ENCODE results near the gene DCBLD1.
"Not testable (repeated sequence)": the region's sequence is repeated elsewhere in the genome, so short reads cannot be mapped to it uniquely, and the experiment has no call there.

The DCBLD1 gene

GRCh38 chr6:117482240-117483003 lies at the start of gene DCBLD1:
Gene DCBLD1, plus strand, starts transcription at chr6:117482674. Its CDS starts 108 bp downstream, at chr6:117482782.
- DNase-seq (ENCODE audit: low read depth in 2 of 2): peak; percentile 32 to 51

DNA sequence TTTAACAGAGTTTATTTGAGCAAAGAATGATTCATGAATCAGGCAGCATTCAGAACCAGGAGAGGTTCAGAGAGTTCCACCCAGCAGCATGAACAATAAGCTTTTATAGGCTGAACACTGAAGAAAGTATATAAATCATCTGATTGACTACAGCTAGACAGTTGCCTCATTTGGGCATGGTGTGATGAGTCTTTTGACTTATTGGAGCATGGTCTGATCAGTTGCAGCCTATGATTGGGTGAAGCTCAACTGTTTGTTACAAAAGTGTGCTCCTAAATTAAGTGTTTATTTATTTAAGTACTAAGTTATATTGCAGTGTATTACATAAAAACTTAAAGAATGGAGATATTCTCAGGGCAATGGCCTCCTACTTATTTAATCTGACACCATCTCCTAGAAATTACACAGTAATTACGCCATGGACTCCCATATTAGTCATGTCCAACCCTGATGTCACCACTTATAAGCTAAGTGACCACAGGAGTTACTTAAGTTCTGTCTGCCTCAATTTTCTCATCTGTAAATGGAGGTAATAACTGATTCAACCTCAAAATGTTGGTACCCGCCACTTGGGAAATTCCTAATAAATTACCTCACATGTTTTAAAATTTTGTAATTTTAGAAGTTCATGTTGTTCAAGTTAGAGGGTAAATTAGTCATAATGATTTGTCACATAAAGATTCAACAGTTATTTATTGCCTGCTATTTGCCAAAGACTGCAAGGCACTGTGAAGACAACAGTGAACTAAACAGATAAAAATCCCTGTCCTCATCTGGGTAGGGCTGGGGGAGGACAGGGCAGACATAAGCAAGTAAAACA lies 41.6 kb upstream of the DCBLD1 start:
- no peak for DNase-seq (ENCODE audit: low read depth in 2 of 2)

- DNase-seq (ENCODE audit: low read depth in 2 of 2): no peak
Observed at GRCh38 chr6:117441824-117442264, 40.6 kb upstream of the DCBLD1 start.

DNA sequence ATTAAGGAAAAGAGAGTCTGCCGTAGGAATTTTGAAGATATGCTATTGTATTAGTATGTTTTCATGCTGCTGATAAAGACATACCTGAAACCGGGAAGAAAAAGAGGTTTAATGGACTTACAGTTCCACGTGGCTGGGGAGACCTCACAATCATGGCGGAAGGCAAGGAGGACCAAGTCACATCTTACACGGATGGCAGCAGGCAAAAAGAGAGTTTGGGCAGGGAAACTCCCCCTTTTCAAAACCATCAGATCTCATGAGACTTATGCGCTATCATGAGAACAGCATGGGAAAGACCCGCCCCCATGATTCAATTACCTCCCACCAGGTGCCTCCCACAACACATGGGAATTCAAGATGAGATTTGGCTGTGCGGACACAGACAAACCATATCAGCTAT lies 40.2 kb upstream of the DCBLD1 start:
- not testable (repeated sequence) for DNase-seq (ENCODE audit: low read depth in 2 of 2)

- DNase-seq (ENCODE audit: low read depth in 2 of 2): no peak
Observed at GRCh38 chr6:117444600-117444999, 37.9 kb upstream of the DCBLD1 start.

DNA sequence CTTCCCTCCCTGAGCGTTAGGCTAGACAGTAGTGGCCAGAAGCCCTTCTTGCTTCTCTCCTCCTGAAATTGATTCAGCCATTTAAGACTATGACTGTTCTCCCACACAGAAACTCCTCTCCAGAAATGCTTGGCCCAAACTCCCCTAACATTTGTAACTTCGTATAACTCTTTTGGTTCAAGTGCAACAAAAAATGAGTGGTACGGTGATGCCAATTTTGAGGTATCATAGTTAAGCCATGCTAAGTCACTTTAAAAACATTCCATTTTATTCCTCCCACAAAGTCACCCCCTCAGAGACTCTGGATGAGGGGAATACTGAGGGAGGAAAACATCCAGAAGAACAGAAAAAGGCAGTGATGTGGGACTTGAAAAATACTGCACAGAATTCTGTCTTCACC lies 35.6 kb upstream of the DCBLD1 start:
- no peak for DNase-seq (ENCODE audit: low read depth in 2 of 2)

- no peak for DNase-seq (ENCODE audit: low read depth in 2 of 2)
Observed at GRCh38 chr6:117448011-117448410, 34.5 kb upstream of the DCBLD1 start.

- DNase-seq (ENCODE audit: low read depth in 2 of 2): no peak
Observed at GRCh38 chr6:117448732-117449485, 33.6 kb upstream of the DCBLD1 start.

GRCh38 chr6:117449549-117450439 lies 32.7 kb upstream of the DCBLD1 start:
- DNase-seq (ENCODE audit: low read depth in 2 of 2): peak; percentile 39 to 41

- DNase-seq (ENCODE audit: low read depth in 2 of 2): no peak
Observed at GRCh38 chr6:117451671-117452070, 30.8 kb upstream of the DCBLD1 start.

GRCh38 chr6:117456250-117456649 lies 26.2 kb upstream of the DCBLD1 start:
- no peak for DNase-seq (ENCODE audit: low read depth in 2 of 2)

- no peak for DNase-seq (ENCODE audit: low read depth in 2 of 2)
Observed at GRCh38 chr6:117456998-117457397, 25.5 kb upstream of the DCBLD1 start.

DNA sequence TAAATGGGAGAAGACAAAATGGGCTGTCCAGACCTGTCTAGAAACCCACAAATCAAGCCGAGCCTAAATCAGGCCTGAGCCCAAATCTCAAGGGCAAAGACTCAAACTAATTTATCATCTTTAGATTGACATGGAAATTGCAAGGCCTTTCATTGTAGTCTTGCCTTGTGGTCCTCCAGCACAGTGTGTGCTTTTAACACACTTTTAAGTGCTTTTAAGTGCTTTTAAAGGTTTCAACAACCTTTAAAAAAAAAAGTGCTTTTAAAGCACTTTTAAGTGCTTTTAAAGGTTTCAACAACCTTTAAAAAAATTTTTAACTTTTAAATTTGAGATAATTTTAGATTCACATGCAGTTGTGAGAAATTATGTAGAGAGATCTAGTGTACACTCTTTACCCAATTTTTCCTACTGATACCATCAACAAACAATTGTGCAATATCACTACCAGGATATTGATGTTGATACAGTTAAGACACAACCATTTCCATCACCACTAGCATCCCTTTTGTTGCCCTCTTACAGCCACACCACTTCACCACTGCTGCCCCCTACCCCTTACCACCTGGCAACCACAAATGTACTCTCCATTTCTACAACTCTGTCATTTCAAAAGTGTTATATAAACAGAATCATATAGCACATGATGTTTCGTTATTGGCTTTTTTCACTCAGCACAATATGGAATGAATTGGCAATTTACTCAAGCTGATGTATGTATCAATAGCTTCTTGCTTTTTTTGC lies 23.1 kb upstream of the DCBLD1 start:
- DNase-seq (ENCODE audit: low read depth in 2 of 2): no peak

DNA sequence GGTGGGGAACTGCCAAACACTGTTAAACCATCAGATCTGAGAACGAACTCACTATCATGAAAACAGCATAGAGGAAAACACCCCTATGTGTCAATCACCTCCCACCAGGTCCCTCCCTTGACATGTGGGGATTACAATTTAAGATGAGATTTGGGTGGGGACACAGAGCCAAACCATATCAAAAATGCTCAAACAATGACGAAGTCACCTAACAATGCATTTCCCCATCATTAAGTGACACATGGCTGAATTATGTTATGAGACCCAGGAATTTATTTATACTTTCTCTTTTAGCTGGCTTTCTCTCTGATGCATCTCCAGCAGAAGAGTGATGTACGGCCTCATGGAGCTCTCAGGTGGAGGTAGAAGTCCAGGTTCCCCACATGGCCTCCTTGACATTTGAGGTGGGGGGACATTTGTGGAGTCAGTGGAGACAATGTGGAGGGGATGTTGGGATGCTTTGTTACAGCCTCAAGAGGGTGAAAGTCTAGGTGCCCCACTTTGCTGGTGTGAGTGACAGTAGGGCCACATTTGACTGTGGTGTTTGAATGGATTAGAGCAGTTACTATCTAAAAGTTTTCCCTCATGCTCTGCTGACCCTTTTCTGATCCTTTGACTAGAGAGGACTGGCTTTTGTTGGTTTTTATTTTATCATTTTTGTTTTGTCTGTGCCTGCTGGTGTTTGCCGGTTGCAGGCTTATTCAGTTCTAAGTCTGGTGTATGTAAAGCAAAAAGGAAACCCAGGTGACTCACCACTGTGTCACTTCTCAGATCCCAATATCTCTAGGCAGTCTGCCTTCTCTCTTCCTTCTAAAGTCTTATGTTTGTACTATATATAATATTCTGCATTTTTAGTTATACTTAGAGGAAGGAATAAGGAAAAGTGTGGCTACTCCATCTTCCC lies 18.5 kb upstream of the DCBLD1 start:
- DNase-seq (ENCODE audit: low read depth in 2 of 2): no peak

DNA sequence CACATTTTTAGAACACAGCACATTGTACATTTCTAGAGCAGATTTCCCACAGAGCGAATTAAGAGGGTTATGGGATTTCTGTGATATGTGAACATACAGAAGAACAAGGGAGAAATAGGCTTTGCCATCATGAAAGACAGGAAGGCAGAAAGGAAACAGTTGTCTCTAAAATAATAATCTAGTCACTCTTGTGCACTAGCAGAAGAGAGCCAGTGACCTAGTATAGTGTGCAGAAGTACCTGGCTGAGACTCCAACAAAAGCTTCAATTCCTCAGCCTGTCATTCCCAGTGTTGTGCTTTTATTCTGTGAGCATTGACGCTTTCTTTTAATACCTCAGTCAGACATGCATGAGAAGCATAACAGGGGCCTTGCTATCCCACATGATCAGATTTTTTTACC lies 17.8 kb upstream of the DCBLD1 start:
- no peak for DNase-seq (ENCODE audit: low read depth in 2 of 2)

DNA sequence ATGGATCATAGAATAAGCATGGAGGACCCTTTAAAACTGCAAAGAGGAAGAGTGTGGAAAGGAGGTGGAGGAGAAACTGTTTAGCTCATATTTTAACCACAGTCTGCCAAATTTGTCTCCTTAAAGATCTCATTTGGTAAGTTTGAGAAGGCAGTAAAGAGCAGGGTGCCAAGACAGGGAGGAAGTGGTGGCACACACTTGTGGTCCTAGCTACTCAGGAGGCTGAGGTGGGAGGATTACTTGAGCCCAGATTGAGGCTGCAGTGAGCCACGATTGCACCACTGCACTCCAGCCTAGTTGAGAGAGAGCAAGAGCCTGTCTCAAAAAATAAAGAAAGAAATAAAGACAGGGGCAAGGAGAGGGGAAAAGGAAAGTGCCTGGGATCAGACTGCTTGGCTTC lies 16.8 kb upstream of the DCBLD1 start:
- DNase-seq (ENCODE audit: low read depth in 2 of 2): no peak

DNA sequence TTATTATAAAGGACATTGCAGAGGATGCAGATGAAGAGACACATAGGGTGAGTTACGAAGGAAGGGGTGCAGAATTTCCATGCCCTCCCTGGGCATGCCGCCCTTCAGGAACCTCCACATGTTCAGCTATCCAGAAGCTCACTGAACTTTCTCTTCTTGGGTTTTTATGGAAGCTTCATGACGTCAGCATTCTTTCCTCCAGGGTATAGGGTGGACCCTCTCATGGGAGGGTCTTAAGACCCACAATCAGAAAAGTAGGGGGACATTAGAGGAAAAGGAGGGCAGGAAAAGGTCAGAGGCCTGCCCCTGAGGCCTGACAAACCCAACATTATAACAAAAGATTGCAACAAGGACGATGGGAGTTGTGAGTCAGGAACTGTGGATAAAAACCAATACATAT lies 14.6 kb upstream of the DCBLD1 start:
- DNase-seq (ENCODE audit: low read depth in 2 of 2): no peak

DNA sequence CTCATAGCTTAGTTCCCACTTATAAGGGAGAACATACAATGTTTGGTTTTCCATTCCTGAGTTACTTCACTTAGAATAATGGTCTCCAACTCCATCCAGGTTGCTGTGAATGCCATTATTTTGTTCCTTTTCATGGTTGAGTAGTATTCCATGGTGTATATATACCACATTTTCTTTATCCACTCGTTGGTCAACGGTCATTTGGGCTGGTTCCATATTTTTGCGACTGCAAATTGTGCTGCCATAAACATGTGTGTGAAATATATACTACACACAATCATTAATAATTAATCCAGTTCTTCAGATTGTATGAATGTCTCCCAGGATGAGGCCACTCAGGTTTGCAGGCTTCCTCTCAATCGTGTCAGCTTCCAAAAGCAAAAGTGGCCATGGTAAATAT lies 13.9 kb upstream of the DCBLD1 start:
- DNase-seq (ENCODE audit: low read depth in 2 of 2): not testable (repeated sequence)

DNA sequence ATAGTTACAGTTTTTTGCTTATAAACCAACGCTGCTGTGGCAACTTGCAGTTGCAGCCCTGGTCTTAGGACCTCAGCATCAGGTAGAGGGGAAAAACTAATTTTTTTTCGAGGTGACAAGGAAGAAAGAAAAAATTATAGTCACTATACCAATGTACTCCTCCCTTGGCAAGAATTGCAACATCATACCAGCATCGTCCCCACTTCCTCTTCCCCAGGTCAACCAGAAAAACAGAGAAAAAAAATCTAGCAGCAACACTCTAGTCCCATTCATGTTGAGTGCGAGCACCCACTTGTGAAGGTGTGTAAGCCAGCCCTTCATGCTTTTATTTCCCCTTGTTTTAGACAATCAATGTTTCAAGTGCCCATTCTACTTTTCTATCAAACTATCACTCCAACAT lies 13.1 kb upstream of the DCBLD1 start:
- DNase-seq (ENCODE audit: low read depth in 2 of 2): no peak

Data from stimulated activated CD4-positive, alpha-beta T cell treated with anti-CD3 and anti-CD28 coated beads, Interleukin-4, amount 100 ng/mL, for 48 hours (primary cell).